Measurements from ENCODE around the gene ESYT1.

ESYT1 gene

GRCh38 chr12:56127888-56128669 is at the start of gene ESYT1:
ESYT1 (plus strand) TSS chr12:56128267; CDS start chr12:56128320, 53 bp downstream.
- peak; percentile 99 for DNase-seq

- DNase-seq: no peak
These were observed 49.6 kb upstream of the ESYT1 start for GRCh38 chr12:56078427-56078826.

GRCh38 chr12:56078931-56079722 is 48.9 kb upstream of the ESYT1 start:
- peak; percentile 88 for DNase-seq

- DNase-seq: peak; percentile 79
These were observed 48.1 kb upstream of the ESYT1 start, which contains the start of gene ERBB3 for GRCh38 chr12:56079723-56080555. ERBB3 (plus strand) TSS chr12:56080165; CDS start chr12:56080301, 136 bp downstream.

GRCh38 chr12:56080556-56081138 is 47.4 kb upstream of the ESYT1 start:
- no peak for DNase-seq

- peak; percentile 66 for DNase-seq
These were observed 46.4 kb upstream of the ESYT1 start for GRCh38 chr12:56081393-56082347.

- DNase-seq: no peak
These were observed 45.7 kb upstream of the ESYT1 start for GRCh38 chr12:56082382-56082781.

- DNase-seq: no peak
These were observed 45.1 kb upstream of the ESYT1 start for GRCh38 chr12:56082967-56083366.

GRCh38 chr12:56084958-56085543 is 43.0 kb upstream of the ESYT1 start:
- DNase-seq: no peak

- no peak for DNase-seq
These were observed 42.0 kb upstream of the ESYT1 start for GRCh38 chr12:56086096-56086495.

GRCh38 chr12:56086608-56087007 is 41.5 kb upstream of the ESYT1 start:
- DNase-seq: no peak

GRCh38 chr12:56087220-56087619 is 40.8 kb upstream of the ESYT1 start:
- no peak for DNase-seq

- no peak for DNase-seq
These were observed 30.3 kb upstream of the ESYT1 start for GRCh38 chr12:56097738-56098137.

- DNase-seq: no peak
These were observed 29.5 kb upstream of the ESYT1 start for GRCh38 chr12:56098592-56098991.

GRCh38 chr12:56099787-56100186 is 28.3 kb upstream of the ESYT1 start:
- no peak for DNase-seq

- no peak for DNase-seq
These were observed 27.0 kb upstream of the ESYT1 start for GRCh38 chr12:56101045-56101444.

- DNase-seq: no peak
These were observed 25.4 kb upstream of the ESYT1 start for GRCh38 chr12:56102683-56103065.

GRCh38 chr12:56103066-56103711 is 24.9 kb upstream of the ESYT1 start:
- DNase-seq: no peak

GRCh38 chr12:56103823-56104108 is 24.3 kb upstream of the ESYT1 start:
- no peak for DNase-seq

- DNase-seq: peak; percentile 99
These were observed 23.8 kb upstream of the ESYT1 start, which contains the start of gene PA2G4 for GRCh38 chr12:56104109-56104814. PA2G4 (plus strand) TSS chr12:56104559; CDS start chr12:56104738, 179 bp downstream.

Measured in femur (tissue), 1 donor.